IPS-11a (cell line): ENCODE data around the gene TOR4A.

Experiments used
- H3K4me3 ChIP-seq: one replicate; pipeline ENCODE4 v1.5.1; 2013; ENCODE audit warnings: low read depth, low read length, control low read depth

Gene TOR4A

DNA sequence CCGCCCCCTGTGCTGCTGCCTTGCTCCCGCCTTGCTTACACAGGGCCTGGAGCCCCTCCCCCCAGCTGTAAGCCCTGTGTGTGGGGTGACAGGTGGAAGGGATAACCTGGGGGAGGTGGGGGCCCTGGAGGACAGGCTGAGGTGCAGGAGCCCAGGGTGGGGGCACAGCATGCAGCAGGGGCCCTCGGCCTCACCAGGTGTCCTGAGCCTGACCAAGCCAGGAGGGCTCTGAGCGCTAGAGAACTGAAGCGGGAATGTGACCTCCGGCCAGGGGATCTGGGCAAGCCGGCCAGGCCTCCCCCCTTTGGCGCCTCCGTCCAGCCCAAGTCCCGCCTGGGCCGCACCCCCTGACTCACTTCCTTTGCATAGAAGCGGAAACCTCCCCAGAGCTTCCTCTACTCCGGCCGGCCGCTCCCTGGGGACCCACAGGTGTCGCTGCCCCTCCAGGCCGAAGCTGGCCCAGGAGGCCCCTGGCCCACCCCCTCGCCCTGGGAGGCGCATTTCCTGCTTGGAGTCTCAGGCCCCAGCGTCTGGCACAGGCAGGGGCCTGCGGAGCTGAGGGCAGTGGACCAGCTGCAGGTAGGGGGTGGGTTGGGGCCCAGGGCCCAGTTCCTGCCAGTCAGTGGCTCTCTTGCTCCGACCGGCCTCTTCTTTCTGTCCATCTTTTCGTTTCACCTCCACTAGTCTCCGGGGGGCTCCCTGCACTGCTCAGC is at the start of gene TOR4A:
Gene TOR4A, plus strand, starts transcription at position 398 of the 713 bp plus-strand sequence. CDS start 964 bp downstream, outside the sequence.
- peak within 1 kb of the TSS; percentile 28 for H3K4me3 ChIP-seq

DNA sequence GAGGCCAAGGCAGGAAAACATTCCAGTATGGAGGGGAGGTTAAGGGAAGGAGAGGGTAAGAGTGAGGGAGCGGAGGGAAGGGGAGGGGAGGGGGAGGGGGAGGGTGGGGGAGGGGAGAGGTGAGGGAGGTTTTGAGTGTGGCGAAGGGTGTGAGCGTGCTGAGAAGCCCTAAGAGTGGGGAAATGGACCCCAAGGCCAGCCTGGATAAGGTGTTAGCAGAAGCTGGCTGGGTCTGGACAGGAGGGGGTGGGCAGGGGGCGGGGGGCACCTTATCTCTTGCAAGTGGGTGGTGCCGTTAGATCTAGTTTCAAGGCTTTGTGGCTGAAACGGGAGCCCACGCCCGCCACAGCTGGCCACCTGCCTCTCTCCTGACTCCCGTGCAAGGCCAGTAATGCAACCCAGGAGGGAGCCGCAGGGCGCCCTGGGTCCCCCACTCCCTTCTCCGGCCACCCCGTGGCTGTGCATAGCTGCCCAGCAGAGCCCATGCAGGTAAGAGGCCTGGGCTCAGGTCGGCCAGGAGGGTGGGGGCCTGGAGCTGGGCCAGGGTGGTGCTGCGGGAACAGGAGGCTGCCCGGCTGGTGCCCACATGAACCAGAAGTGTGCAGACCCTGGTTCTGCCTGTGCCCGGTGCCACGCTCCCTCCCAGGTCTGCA is 49.5 kb upstream of the TOR4A start:
- H3K4me3 ChIP-seq: no peak overlapping the region

DNA sequence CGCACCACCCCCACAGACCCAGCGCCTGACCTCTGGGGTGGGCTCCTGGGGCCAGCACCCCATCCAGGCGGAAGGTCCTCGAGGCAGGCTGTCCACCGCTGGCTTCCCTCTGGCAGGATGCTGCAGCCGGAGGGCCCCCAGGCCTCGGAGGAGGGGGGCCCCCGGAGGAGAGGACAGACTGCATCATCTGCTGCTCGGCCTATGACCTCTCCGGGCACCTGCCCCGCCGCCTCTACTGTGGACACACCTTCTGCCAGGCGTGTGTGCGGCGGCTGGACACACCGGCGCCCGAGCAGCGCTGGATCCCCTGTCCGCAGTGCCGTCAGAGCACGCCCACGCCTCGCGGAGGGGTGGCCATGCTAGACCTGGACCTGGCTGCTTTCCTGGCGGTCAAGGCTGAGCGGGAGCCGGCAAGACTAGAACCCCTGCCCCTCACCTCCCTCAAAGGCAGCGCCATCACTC is 49.0 kb upstream of the TOR4A start:
- H3K4me3 ChIP-seq: no peak overlapping the region

DNA sequence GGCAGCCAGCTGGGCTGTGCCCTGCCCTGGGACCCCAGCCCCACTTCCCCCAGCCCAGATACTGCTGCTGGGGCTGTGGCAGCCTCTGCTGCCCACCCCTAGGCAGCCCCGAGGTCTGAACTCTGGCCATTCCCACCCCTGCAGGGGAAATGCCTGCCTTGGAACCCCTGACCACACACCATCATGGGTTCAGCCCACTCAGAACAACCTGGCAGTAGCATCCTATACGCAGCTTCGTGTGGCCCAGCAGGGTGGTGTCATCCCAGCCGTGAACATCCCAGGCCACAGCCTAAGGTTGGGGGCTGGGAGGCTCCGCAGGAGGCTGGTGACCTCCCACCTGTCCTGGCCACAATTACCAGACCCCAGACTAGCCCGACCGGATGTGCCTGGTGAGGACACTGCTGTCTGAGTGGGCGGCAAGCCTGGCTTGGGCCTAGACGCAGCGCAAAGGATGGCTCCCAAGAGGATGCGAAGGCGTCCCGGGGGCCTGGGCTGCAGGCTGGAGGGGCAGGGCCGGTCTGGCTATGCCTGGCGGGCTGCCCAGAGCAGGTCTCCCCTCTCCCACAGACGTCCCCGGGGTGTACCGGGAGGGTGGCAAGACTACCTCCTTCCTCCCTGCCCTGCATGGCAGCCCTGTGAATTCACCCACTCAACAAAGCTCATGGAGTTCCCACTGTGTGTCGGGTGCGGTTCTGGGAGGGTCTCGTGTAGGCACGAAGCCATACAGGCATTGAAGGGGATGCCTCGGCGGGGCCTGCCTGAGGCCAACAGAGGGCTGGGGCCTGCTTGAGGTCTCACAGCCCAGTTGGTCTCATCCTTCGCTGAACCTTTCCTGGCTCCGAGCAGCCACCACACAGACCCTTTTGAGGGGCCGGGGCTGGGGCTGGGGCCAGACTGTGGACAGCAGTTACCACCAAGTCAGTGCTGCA is 48.3 kb upstream of the TOR4A start:
- no peak overlapping the region for H3K4me3 ChIP-seq

DNA sequence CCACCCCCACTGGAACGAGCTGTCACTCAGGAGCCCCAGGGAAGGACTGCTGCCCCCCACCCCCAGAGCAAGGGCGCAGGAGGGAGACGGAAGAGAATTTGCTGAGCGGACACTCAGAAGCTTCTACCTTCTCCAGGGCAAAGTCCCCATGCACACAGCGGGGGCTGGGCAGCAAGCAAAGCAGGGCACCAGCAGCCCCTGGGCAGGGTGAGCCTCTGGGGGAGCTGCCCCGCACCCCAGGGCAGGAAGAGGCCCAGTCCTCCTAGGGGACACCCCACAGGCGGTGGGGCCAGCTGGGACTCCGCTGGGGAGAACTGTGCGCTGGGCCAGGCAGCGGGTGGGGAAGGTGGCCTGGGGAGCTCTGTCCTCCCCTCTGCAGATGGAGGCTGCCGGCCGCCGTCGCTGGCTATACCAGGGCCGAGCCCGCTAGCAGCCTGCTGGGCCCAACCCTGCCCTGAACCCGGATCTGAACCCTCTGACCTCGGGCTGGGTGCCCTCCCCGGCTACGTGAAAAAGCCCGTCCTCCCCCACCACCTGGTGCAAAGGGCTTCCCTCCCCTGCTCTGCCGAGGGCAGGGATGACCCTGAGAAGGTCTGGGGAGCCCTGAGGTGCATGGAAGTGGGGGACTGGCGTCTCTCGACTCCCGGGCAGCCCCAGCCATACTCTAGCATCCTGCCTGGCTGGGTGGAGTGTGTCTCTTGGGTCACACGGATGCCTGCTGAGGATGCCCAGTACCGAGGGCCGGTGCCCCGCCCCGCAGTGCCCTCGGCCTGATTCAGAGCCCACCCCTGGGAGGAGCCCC is 47.4 kb upstream of the TOR4A start:
- no peak overlapping the region for H3K4me3 ChIP-seq

DNA sequence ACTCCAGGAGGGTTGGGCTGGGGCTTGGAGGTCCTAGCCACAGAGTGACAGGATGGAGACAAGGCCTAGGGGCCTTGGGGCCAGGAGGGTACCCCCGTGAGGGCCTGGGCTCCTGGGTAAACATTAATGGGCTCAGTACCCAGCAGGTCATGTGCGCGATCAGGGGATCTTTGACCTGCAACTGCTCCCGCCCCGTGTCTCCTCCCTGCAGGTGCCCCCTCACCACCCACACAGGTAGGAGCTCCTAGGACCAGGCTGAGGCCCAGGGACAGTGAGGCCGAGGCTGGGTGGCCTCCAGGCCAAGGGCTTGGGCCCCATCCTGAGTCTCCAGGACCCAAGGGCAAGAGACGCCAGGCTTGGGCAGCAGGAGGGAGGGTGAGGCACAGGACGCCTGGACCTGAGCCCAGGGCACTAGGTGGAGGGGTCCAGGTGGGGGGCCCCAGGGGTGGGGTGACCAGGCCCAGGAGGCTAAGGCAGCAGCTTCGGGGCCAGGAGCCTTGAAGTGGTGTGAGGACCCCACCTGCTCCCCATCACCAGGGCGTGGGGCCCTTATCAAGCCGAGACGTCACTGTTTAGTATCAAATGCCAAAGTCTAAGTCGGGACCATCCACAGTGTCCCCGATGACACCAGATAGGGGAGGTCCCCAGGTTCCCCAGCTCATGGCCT is 46.7 kb upstream of the TOR4A start, which contains the start of gene SLC34A3:
Gene SLC34A3, plus strand, starts transcription at position 197 of the 667 bp plus-strand sequence. CDS start 802 bp downstream, outside the sequence.
- H3K4me3 ChIP-seq: no peak within 1 kb of the TSS

DNA sequence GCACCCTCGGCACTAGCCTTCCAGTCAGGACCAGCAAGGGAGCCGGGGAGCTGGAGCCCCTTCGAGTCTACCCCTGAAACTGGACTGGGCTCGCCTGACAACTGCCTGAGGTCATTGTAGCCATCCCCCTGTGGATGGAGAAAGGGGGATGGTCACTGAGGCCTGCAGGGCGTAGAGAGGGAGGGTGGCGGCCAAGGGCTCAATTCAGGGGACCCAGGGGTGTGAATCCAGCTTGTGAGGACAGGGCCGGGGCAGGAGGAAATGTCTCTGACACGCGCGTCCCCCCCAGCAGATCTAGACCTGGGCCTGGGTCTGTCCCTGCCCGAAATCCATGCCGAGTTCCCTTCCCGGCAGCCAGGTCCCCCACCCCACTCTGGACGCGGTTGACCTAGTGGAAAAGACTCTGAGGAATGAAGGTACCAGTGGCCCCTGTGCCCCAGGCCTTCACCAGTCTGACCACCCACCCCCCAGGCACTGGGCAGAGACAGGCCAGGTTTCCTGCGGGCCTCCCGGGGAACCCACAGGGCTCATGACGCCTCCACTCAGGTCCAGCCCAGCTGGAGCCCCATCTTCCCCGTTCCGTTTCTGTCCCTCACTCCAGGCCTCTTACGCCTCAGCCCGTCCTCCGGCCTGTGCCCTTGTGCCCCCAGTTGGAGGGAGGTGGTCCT is 46.0 kb upstream of the TOR4A start:
- no peak overlapping the region for H3K4me3 ChIP-seq

DNA sequence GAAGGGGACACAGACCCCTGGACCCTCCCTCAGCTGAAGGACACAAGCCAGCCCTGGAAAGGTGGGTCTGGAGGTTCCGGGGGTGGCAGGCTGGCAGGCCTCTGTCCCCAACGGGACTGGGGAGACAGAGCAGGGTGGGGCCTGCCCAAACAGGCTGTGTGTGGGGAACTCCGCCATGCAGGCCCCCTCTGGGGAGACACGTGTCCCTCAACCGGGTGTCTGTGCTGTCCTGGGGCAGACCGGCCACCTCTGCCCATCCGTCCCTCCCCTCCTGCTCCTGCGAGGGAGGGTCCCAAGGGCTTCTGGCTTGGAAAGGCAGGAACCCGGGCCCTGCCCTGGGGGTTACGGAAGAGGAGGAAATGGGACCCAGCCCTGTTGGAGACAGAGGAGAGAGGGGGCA is 45.4 kb upstream of the TOR4A start:
- no peak overlapping the region for H3K4me3 ChIP-seq

DNA sequence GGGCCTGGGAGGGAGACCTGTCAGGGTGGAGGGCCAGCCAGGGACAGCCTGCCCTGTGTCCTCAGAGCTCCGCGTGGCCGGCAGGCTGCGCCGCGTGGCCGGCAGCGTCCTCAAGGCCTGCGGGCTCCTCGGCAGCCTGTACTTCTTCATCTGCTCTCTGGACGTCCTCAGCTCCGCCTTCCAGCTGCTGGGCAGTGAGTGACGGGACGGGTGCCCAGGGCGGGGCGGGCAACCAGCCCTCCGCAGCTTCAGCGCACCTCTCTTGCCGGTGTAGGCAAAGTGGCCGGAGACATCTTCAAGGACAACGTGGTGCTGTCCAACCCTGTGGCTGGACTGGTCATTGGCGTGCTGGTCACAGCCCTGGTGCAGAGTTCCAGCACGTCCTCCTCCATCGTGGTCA is 45.0 kb upstream of the TOR4A start:
- H3K4me3 ChIP-seq: no peak overlapping the region

DNA sequence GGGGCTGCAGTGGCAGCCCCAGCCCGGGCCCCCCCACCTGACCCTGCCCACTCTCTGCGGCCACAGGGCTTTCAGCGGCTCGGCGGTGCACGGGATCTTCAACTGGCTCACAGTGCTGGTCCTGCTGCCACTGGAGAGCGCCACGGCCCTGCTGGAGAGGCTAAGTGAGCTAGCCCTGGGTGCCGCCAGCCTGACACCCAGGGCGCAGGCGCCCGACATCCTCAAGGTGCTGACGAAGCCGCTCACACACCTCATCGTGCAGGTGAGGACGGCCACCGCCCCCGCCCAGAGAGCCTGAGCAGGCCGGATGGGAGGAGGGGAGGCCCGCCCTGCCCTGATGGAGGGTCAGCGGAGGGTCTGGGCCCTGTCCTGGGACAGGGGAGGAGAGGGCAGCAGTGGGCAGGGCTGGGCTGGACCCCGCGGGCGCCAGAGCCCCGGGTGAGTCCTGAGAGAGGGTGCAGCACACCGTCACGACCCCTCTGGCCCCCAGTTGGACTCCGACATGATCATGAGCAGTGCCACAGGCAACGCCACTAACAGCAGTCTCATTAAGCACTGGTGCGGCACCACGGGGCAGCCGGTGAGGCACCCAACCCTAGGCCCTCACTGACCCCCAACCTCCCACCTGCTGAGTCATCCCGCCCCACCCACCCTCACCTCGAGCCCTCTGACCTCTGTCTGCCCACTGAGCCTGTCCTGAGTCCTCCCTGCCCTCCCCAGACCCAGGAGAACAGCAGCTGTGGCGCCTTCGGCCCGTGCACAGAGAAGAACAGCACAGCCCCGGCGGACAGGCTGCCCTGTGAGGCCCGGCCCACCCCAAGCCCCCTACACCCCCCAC is 44.2 kb upstream of the TOR4A start:
- no peak overlapping the region for H3K4me3 ChIP-seq

DNA sequence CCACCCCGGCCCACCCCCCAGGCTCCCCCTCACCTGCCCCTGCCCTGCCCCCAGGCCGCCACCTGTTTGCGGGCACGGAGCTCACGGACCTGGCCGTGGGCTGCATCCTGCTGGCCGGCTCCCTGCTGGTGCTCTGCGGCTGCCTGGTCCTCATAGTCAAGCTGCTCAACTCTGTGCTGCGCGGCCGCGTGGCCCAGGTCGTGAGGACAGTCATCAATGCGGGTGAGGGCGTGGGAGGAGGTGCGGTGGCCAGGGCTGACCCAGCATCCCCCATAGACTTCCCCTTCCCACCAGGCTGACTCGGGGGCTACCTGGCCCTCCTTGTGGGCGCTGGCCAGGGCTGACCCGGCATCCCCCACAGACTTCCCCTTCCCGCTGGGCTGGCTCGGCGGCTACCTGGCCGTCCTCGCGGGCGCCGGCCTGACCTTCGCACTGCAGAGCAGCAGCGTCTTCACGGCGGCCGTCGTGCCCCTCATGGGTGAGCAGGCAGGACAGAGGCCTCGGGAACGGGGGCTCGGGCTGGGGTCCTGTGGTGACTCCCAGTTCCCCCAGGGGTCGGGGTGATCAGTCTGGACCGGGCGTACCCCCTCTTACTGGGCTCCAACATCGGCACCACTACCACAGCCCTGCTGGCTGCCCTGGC is 43.4 kb upstream of the TOR4A start:
- H3K4me3 ChIP-seq: no peak overlapping the region

DNA sequence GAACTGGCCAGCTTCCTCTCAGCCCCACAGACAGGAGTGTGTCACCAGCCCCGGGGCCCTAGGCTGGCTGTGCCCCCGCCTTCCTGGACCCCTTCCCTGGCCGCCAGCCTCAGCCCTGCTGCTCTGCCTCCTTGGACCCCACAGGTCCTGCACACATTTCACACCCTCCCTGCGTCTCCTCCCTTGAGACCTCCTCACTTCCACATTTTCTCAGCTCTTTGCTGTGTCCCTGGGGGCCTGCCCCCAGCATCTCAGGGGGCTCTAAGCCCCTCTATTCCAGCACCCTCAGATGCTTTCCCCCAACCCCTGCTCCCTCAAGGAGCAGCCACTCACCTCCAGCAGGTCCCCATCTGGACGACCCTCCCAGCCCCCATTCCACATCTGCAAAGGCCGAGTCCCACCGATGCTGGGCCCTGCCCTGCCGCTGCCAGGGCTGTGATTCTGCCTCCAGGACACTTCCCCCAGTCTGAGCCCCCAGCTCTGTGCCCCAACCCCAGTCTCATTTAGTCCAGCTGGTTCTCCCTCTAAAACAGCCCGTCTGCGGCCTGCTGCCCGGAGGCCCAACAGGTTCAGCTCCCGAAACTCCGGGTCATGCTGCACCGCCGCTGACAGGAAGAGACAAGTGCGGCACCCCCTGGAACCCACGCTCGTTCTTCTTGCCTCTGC is 42.6 kb upstream of the TOR4A start:
- H3K4me3 ChIP-seq: no peak overlapping the region

DNA sequence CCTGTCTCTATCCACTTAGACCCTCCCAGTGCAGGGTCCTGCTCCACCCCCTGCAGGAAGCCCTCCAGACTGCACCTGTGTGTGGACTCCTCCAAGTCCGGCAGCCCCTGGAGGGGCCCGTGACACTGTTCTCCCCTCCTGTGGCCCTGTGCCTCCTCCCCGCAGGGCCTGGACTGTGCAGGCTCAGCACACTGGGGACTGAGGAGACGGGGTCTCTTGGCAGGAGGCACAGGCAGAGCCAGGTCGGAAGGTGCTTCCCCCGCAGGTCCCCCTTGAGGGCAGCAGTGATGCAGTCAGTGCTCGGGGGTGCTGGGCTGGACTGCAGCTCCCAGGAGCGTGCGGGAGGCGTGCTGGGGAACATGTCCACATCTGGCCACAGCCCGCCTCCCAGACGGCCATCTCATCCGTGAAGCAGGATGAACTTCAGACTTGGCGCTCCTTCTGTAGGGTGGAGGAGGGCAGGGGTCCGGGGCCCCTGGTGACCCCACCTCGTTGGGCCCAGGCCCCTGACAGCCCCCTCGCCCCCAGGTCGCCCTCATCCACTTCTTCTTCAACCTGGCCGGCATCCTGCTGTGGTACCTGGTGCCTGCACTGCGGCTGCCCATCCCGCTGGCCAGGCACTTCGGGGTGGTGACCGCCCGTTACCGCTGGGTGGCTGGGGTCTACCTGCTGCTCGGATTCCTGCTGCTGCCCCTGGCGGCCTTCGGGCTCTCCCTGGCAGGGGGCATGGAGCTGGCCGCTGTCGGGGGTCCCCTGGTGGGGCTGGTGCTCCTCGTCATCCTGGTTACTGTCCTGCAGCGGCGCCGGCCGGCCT is 41.9 kb upstream of the TOR4A start:
- H3K4me3 ChIP-seq: no peak overlapping the region

DNA sequence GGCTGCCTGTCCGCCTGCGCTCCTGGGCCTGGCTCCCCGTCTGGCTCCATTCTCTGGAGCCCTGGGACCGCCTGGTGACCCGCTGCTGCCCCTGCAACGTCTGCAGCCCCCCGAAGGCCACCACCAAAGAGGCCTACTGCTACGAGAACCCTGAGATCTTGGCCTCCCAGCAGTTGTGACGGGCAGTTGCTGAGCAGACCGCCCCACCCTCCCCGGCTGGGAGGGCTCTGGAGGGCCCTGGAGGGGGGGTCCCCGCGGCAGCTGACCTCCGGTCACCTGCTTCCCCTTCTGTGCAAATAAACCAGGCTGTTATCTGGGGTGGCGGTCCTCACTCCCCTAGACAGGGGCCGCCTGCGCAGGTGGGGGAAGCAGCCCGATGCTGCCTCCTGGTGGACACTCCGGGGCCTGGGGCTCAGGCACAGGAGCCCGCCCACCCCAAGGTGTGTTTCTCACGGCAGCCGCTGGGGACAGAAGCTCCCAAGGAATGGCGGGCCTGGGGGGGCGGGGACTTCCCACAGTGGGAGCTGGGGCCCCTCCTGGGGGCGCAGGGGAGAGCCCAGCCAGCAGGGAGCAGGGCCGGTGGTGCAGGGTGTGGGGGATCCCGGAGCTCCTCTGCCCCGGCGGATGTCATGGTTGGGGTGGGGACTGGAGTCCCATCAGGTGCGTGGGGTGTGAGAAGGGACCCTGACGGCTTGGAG is 41.1 kb upstream of the TOR4A start:
- no peak overlapping the region for H3K4me3 ChIP-seq

DNA sequence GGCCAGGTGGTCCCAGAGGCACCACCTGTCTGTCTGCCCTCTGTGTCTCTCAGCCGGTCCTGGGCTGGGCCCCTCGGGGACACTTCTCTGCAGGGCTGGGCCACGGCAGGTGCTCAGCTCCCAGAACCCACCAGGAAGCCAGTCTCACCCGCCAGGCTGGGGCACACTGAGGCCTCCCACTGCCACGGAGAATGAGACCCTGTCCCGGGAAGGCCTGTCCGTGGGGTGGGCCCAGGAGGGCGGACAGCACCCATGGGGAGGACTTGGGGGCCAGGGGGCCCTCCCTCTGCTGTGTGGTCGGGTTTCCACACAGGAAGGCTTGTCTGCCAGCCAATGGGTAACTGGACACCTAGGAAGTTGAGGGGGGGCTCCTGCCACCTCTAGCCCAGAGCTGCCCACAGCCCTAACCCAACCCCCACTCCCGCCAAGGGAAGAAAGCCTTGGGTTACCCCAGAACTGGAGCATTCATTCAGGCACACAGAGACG is 40.5 kb upstream of the TOR4A start:
- H3K4me3 ChIP-seq: no peak overlapping the region
